ENCODE measurements around the gene CLPX.

GRCh38 chr15:65164139-65164538 lies 21.0 kb downstream of the CLPX start:
- TF ChIP-seq CTCF (IDR thresholded peaks at IDR 0.05; ENCODE audit: poor library complexity): no peak
- TF ChIP-seq EZH2 (IDR thresholded peaks at IDR 0.05; ENCODE audit: borderline replicate concordance): no peak
- no peak for TF ChIP-seq EZH2phosphoT487 (IDR thresholded peaks at IDR 0.05; ENCODE audit: low read depth, severe bottlenecking, unreplicated experiment)
